ENCODE data around the gene PIEZO1. TPM values are rescaled to one million over a fixed set of nuclear protein-coding genes. Genes with fewer than 3 reads are reported as not detected.

The PIEZO1 gene
- total RNA-seq, 1 experiment from 2014 or later, result 224 TPM

DNA sequence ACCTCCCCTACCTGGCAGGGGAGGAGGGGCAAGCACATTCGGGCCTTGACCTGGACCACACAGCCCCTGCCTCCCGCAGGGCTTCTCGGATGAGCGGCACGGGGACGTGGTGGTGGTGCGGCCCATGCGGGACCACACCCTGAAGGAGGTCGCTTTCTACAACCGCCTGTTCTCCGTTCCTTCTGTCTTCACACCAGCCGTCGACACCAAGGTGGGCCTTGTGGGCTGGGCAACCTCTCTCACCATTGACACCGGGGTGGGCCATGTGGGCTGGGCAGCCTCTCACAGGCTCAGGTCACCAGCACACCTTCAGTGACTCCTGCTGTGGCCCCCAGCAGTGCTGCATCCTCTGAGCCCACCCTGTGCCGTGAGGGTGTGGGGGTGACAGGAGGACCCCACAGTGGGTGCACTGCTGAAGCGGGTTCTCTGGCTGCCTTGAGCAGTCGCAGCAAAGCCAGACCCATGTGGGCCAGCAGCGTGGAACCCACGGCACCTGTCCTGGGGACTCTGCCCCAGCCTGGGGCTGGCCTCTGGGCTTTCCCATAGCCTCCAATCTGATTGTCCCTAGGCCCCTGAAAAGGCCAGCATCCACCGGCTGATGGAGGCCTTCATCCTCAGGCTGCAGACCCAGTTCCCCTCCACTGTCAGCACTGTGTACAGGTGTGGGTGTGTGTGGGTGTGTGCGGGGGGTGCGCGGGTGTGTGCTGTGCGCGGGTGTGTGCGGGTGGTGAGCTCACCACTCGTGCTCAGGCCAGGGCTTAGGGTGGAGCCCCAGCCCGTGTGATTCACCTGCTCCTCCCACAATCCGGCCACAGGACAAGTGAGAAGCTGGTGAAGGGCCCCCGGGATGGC is 71.2 kb downstream of the PIEZO1 start:
- Histone ChIP-seq H3K27ac (ENCODE audit: low read depth, low read length) (no peak overlapping the region; the same call in 1 of the 2 replicates), H3K4me2 (ENCODE audit: low read length) (no peak overlapping the region), H3K79me2 (ENCODE audit: insufficient read depth, low read length) (peaks cover 28% of the 10 kb centered on the region), H3K27me3 (ENCODE audit: insufficient read depth, low read length) (no peaks in the 10 kb centered on the region), H3K4me3 (replicated peaks in 1 of 2; ENCODE audit: low read depth in 1 of 2, low read length in 2 of 2) (no peak overlapping the region), H3K9me2 (ENCODE audit: insufficient read depth) (no peaks in the 10 kb centered on the region), H3K36me3 (ENCODE audit: control insufficient read depth in 1 of 2, insufficient read depth in 2 of 2, low read length in 2 of 2) (peaks cover 29 to 57% of the 10 kb centered on the region in 2 experiments; a peak in 3 of 4 replicates), H3K4me1 (ENCODE audit: control insufficient read depth in 1 of 2, insufficient read depth in 2 of 2, low read length in 2 of 2) (peaks cover 0 to 5% of the 10 kb centered on the region in 2 experiments; a peak in 1 of 4 replicates), H2AFZ (ENCODE audit: low read depth, low read length, poor library complexity, severe bottlenecking) (no peak overlapping the region), H3K9me3 (ENCODE audit: control insufficient read depth in 1 of 2, insufficient read depth in 1 of 2, low read depth in 1 of 2, low read length in 2 of 2) (no peaks in the 10 kb centered on the region), H4K20me1 (ENCODE audit: insufficient read depth) (0 out of 2 replicates have a peak, but pooled peaks cover 3% of the 10 kb centered on the region), H3K9ac (ENCODE audit: low read length) (no peak overlapping the region)
- peak; percentile 59 for ATAC-seq
- TF ChIP-seq POLR2A (IDR thresholded peaks at IDR 0.05; ENCODE audit: borderline replicate concordance, extremely low read depth, insufficient read depth, insufficient read length), result no peak
- TF ChIP-seq POLR2AphosphoS5 (IDR thresholded peaks at IDR 0.05; ENCODE audit: low read depth, low read length), result peak; percentile 10
- intact Hi-C loops (cut with micrococcal nuclease), result no loop called here
- RAD21 ChIA-PET (ENCODE audit: low non-redundant PET in 1 of 2, low total read pairs in 2 of 2, uncharacterized antibody in 2 of 2, unreplicated experiment in 2 of 2), result no interaction called here
- BruUV-seq (replicated peaks), result no TSS peak
- DNase-seq (ENCODE audit: low read depth, low spot score), result no peak
- POLR2A ChIA-PET, result no interaction called here
- CTCF ChIA-PET, result interaction anchor here (1.1 kb wide), 1 partner anchor 24 kb away, joined by 5 read pairs; no protein-coding TSS in a partner anchor

DNA sequence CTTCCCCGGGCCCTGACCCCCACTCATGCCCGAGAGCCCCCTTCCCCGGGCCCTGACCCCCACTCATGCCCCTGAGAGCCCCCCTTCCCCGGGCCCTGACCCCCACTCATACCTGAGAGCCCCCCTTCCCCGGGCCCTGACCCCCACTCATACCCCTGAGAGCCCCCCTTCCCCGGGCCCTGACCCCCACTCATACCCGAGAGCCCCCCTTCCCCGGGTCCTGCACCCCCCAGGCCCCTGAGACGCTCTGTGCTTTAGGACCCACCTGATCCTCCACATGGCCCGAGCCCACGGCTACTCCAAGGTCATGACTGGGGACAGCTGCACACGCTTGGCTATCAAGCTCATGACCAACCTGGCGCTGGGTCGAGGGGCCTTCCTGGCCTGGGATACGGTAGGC is 72.0 kb downstream of the PIEZO1 start:
- H4K20me1 ChIP-seq (ENCODE audit: insufficient read depth), result no peaks in the 10 kb centered on the region
- DNase-seq (ENCODE audit: low read depth, low spot score), result no peak
- no peaks in the 10 kb centered on the region for H3K9me3 ChIP-seq (ENCODE audit: control insufficient read depth in 1 of 2, insufficient read depth in 1 of 2, low read depth in 1 of 2, low read length in 2 of 2)
- BruUV-seq (replicated peaks), result no TSS peak
- peaks cover 25 to 49% of the 10 kb centered on the region in 2 experiments; a peak in 3 of 4 replicates for H3K36me3 ChIP-seq (ENCODE audit: control insufficient read depth in 1 of 2, insufficient read depth in 2 of 2, low read length in 2 of 2)
- H3K9ac ChIP-seq (ENCODE audit: low read length), result no peak overlapping the region
- no peak overlapping the region for H3K27ac ChIP-seq (ENCODE audit: low read depth, low read length)
- no peak overlapping the region for H3K4me3 ChIP-seq (replicated peaks in 1 of 2; ENCODE audit: low read depth in 1 of 2, low read length in 2 of 2)
- intact Hi-C loops (cut with micrococcal nuclease), result no loop called here
- ChIA-PET POLR2A (no interaction called here), RAD21 (ENCODE audit: low non-redundant PET in 1 of 2, low total read pairs in 2 of 2, uncharacterized antibody in 2 of 2, unreplicated experiment in 2 of 2) (no interaction called here), CTCF (no interaction called here)
- no peak overlapping the region for H2AFZ ChIP-seq (ENCODE audit: low read depth, low read length, poor library complexity, severe bottlenecking)
- H3K79me2 ChIP-seq (ENCODE audit: insufficient read depth, low read length), result peaks cover 35% of the 10 kb centered on the region
- peaks cover 2 to 5% of the 10 kb centered on the region in 2 experiments; a peak in 1 of 4 replicates for H3K4me1 ChIP-seq (ENCODE audit: control insufficient read depth in 1 of 2, insufficient read depth in 2 of 2, low read length in 2 of 2)
- ATAC-seq, result peak; percentile 4; the same call in 1 of the 2 replicates
- no peaks in the 10 kb centered on the region for H3K9me2 ChIP-seq (ENCODE audit: insufficient read depth)
- H3K4me2 ChIP-seq (ENCODE audit: low read length), result no peak overlapping the region
- H3K27me3 ChIP-seq (ENCODE audit: insufficient read depth, low read length), result no peaks in the 10 kb centered on the region
- TF ChIP-seq ZNF274 (IDR thresholded peaks at IDR 0.05; ENCODE audit: low read depth, low read length), result no peak
- TF ChIP-seq, protein P1, sequence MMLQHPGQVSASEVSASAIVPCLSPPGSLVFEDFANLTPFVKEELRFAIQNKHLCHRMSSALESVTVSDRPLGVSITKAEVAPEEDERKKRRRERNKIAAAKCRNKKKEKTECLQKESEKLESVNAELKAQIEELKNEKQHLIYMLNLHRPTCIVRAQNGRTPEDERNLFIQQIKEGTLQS (IDR thresholded peaks at IDR 0.05), result no peak
- TF ChIP-seq, protein P2, sequence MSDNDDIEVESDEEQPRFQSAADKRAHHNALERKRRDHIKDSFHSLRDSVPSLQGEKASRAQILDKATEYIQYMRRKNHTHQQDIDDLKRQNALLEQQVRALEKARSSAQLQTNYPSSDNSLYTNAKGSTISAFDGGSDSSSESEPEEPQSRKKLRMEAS (IDR thresholded peaks at IDR 0.05), result no peak
- no peak for TF ChIP-seq SRF (IDR thresholded peaks at IDR 0.05; ENCODE audit: low read depth)
- TF ChIP-seq CEBPB (IDR thresholded peaks at IDR 0.05; ENCODE audit: low read depth), result no peak
- TF ChIP-seq YY1 (IDR thresholded peaks at IDR 0.05; ENCODE audit: extremely low read depth, insufficient replicate concordance, low read depth, low read length), result no peak
- no peak for TF ChIP-seq POLR2A (IDR thresholded peaks at IDR 0.05; ENCODE audit: borderline replicate concordance, extremely low read depth, insufficient read depth, insufficient read length)
- no peak for TF ChIP-seq CBX3 (IDR thresholded peaks at IDR 0.05; ENCODE audit: low read depth)
- TF ChIP-seq ZFX (IDR thresholded peaks at IDR 0.05), result no peak
- TF ChIP-seq POLR2AphosphoS5 (IDR thresholded peaks at IDR 0.05; ENCODE audit: low read depth, low read length), result no peak
- TF ChIP-seq, protein P3, sequence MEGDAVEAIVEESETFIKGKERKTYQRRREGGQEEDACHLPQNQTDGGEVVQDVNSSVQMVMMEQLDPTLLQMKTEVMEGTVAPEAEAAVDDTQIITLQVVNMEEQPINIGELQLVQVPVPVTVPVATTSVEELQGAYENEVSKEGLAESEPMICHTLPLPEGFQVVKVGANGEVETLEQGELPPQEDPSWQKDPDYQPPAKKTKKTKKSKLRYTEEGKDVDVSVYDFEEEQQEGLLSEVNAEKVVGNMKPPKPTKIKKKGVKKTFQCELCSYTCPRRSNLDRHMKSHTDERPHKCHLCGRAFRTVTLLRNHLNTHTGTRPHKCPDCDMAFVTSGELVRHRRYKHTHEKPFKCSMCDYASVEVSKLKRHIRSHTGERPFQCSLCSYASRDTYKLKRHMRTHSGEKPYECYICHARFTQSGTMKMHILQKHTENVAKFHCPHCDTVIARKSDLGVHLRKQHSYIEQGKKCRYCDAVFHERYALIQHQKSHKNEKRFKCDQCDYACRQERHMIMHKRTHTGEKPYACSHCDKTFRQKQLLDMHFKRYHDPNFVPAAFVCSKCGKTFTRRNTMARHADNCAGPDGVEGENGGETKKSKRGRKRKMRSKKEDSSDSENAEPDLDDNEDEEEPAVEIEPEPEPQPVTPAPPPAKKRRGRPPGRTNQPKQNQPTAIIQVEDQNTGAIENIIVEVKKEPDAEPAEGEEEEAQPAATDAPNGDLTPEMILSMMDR (IDR thresholded peaks at IDR 0.05 in 2 of 3, conservative IDR thresholded peaks at IDR 0.05 in 1 of 3; ENCODE audit: borderline replicate concordance in 1 of 3, insufficient read depth in 1 of 3, low read depth in 2 of 3, low read length in 2 of 3), result no peak
- no peak for TF ChIP-seq RAD21 (IDR thresholded peaks at IDR 0.05; ENCODE audit: low read depth)
- TF ChIP-seq, protein P4, sequence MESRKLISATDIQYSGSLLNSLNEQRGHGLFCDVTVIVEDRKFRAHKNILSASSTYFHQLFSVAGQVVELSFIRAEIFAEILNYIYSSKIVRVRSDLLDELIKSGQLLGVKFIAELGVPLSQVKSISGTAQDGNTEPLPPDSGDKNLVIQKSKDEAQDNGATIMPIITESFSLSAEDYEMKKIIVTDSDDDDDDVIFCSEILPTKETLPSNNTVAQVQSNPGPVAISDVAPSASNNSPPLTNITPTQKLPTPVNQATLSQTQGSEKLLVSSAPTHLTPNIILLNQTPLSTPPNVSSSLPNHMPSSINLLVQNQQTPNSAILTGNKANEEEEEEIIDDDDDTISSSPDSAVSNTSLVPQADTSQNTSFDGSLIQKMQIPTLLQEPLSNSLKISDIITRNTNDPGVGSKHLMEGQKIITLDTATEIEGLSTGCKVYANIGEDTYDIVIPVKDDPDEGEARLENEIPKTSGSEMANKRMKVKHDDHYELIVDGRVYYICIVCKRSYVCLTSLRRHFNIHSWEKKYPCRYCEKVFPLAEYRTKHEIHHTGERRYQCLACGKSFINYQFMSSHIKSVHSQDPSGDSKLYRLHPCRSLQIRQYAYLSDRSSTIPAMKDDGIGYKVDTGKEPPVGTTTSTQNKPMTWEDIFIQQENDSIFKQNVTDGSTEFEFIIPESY (IDR thresholded peaks at IDR 0.05; ENCODE audit: extremely low read depth, insufficient replicate concordance, low read length), result no peak
- TF ChIP-seq EZH2phosphoT487 (IDR thresholded peaks at IDR 0.05; ENCODE audit: borderline replicate concordance), result no peak

All from HCT116 (cell line).